Activated T-helper 2 cell treated with anti-CD3 and anti-CD28 coated beads, Interferon-gamma antibody, Interleukin-2, Interleukin-4, amounts not matched to agents 10 μg/mL and 5 μg/mL and 100 μg/mL, durations not matched to agents 14 hours and 24 hours and 36 hours (primary cell): ENCODE measurements around the gene HNF4A. TPM values are rescaled to one million over a fixed set of nuclear protein-coding genes. Genes with fewer than 3 reads are reported as not detected.

Experiments
- DNase-seq: peaks from one replicate; pipeline ENCODE4 v3.0.0; 2021; ENCODE audit warnings: low spot score
- H3K27ac Mint-ChIP-seq: one replicate; pipeline ENCODE4 v1.8.0; 2021; ENCODE audit warnings: mixed read lengths
- H3K27me3 Mint-ChIP-seq: one replicate; pipeline ENCODE4 v1.8.0; 2021; ENCODE audit warnings: low read depth, mixed read lengths
- H3K36me3 Mint-ChIP-seq: one replicate; pipeline ENCODE4 v1.8.0; 2021; ENCODE audit warnings: low read depth, mixed read lengths
- H3K4me1 Mint-ChIP-seq: one replicate; pipeline ENCODE4 v1.8.0; 2021; ENCODE audit warnings: low read depth, mixed read lengths
- H3K4me3 Mint-ChIP-seq: one replicate; pipeline ENCODE4 v1.8.0; 2021; ENCODE audit warnings: low read depth, mild to moderate bottlenecking, moderate library complexity, mixed read lengths
- H3K9me3 Mint-ChIP-seq: one replicate; pipeline ENCODE4 v1.8.0; 2021; ENCODE audit warnings: mixed read lengths
- intact Hi-C: fragments of 100-400 bp; cut with micrococcal nuclease; formaldehyde crosslinking; loops from one replicate; pipeline ENCODE4 v1.15.1; 2023
- total RNA-seq: library from RNA; stranded (reverse); gene quantifications from 2 replicates; pipeline ENCODE4 v1.2.3, GENCODE V29; 2022

HNF4A gene
- total RNA-seq, 1 donor from 2014 or later = not detected

- no peaks in the 10 kb centered on the region for H3K9me3 Mint-ChIP-seq
- H3K4me3 Mint-ChIP-seq = no peak overlapping the region
- DNase-seq = no peak
- no peak overlapping the region for H3K27ac Mint-ChIP-seq
- H3K4me1 Mint-ChIP-seq = peaks cover 3% of the 10 kb centered on the region
- no peaks in the 10 kb centered on the region for H3K36me3 Mint-ChIP-seq
- intact Hi-C loops = no loop called here
- no peaks in the 10 kb centered on the region for H3K27me3 Mint-ChIP-seq
Observed at GRCh38 chr20:44418069-44418905, 62.8 kb downstream of the HNF4A start.

- Mint-ChIP-seq H3K27me3 (no peaks in the 10 kb centered on the region), H3K9me3 (no peaks in the 10 kb centered on the region), H3K27ac (no peak overlapping the region), H3K4me1 (peaks cover 3% of the 10 kb centered on the region), H3K4me3 (no peak overlapping the region), H3K36me3 (no peaks in the 10 kb centered on the region)
- intact Hi-C loops = no loop called here
- no peak for DNase-seq
Observed at GRCh38 chr20:44419131-44419844, 63.8 kb downstream of the HNF4A start.

- intact Hi-C loops = no loop called here
- no peak overlapping the region for H3K27ac Mint-ChIP-seq
- no peak overlapping the region for H3K4me3 Mint-ChIP-seq
- DNase-seq = no peak
- no peaks in the 10 kb centered on the region for H3K9me3 Mint-ChIP-seq
- no peaks in the 10 kb centered on the region for H3K27me3 Mint-ChIP-seq
- peaks cover 3% of the 10 kb centered on the region for H3K4me1 Mint-ChIP-seq
- H3K36me3 Mint-ChIP-seq = no peaks in the 10 kb centered on the region
Observed at GRCh38 chr20:44420497-44420896, 65.0 kb downstream of the HNF4A start.

GRCh38 chr20:44422083-44422482 lies 66.6 kb downstream of the HNF4A start:
- no peaks in the 10 kb centered on the region for H3K27me3 Mint-ChIP-seq
- intact Hi-C loops = no loop called here
- no peaks in the 10 kb centered on the region for H3K36me3 Mint-ChIP-seq
- no peak overlapping the region for H3K27ac Mint-ChIP-seq
- H3K4me3 Mint-ChIP-seq = no peak overlapping the region
- H3K4me1 Mint-ChIP-seq = peaks cover 3% of the 10 kb centered on the region
- DNase-seq = no peak
- no peaks in the 10 kb centered on the region for H3K9me3 Mint-ChIP-seq

- Mint-ChIP-seq H3K4me3 (no peak overlapping the region), H3K27ac (no peak overlapping the region), H3K36me3 (no peaks in the 10 kb centered on the region), H3K9me3 (no peaks in the 10 kb centered on the region), H3K4me1 (peaks cover 3% of the 10 kb centered on the region), H3K27me3 (no peaks in the 10 kb centered on the region)
- DNase-seq = no peak
- intact Hi-C loops = no loop called here
Observed at GRCh38 chr20:44423480-44423879, 68.0 kb downstream of the HNF4A start.

- Mint-ChIP-seq H3K27me3 (no peaks in the 10 kb centered on the region), H3K27ac (no peak overlapping the region), H3K36me3 (no peaks in the 10 kb centered on the region), H3K9me3 (no peaks in the 10 kb centered on the region), H3K4me3 (no peak overlapping the region), H3K4me1 (peaks cover 2% of the 10 kb centered on the region)
- intact Hi-C loops = no loop called here
- DNase-seq = no peak
Observed at GRCh38 chr20:44424039-44424495, 68.6 kb downstream of the HNF4A start.

- Mint-ChIP-seq H3K4me3 (no peak overlapping the region), H3K9me3 (no peaks in the 10 kb centered on the region), H3K36me3 (no peaks in the 10 kb centered on the region), H3K27ac (no peak overlapping the region), H3K4me1 (no peaks in the 10 kb centered on the region), H3K27me3 (no peaks in the 10 kb centered on the region)
- no peak for DNase-seq
- intact Hi-C loops = no loop called here
Observed at GRCh38 chr20:44425923-44426322, 70.4 kb downstream of the HNF4A start.

GRCh38 chr20:44426879-44427790 lies 71.6 kb downstream of the HNF4A start:
- Mint-ChIP-seq H3K36me3 (no peaks in the 10 kb centered on the region), H3K27me3 (peaks cover 4% of the 10 kb centered on the region), H3K9me3 (no peaks in the 10 kb centered on the region), H3K4me1 (no peaks in the 10 kb centered on the region), H3K4me3 (no peak overlapping the region), H3K27ac (no peak overlapping the region)
- intact Hi-C loops = no loop called here
- DNase-seq = no peak

- Mint-ChIP-seq H3K27ac (no peak overlapping the region), H3K36me3 (no peaks in the 10 kb centered on the region), H3K27me3 (peaks cover 6% of the 10 kb centered on the region), H3K4me3 (no peak overlapping the region), H3K9me3 (no peaks in the 10 kb centered on the region), H3K4me1 (no peaks in the 10 kb centered on the region)
- intact Hi-C loops = no loop called here
- no peak for DNase-seq
Observed at GRCh38 chr20:44427804-44428173, 72.3 kb downstream of the HNF4A start.

- Mint-ChIP-seq H3K4me1 (no peaks in the 10 kb centered on the region), H3K9me3 (no peaks in the 10 kb centered on the region), H3K27me3 (peaks cover 8% of the 10 kb centered on the region), H3K27ac (no peak overlapping the region), H3K4me3 (no peak overlapping the region), H3K36me3 (no peaks in the 10 kb centered on the region)
- intact Hi-C loops = no loop called here
- no peak for DNase-seq
Observed at GRCh38 chr20:44428174-44429016, 72.9 kb downstream of the HNF4A start.

- intact Hi-C loops = no loop called here
- H3K36me3 Mint-ChIP-seq = no peaks in the 10 kb centered on the region
- H3K4me1 Mint-ChIP-seq = no peaks in the 10 kb centered on the region
- no peak overlapping the region for H3K4me3 Mint-ChIP-seq
- H3K27me3 Mint-ChIP-seq = peaks cover 8% of the 10 kb centered on the region
- DNase-seq = no peak
- no peak overlapping the region for H3K27ac Mint-ChIP-seq
- no peaks in the 10 kb centered on the region for H3K9me3 Mint-ChIP-seq
Observed at GRCh38 chr20:44429017-44429339, 73.5 kb downstream of the HNF4A start.
